ENCODE data around the gene LYZL1. TPM values are rescaled to one million over a fixed set of nuclear protein-coding genes. Genes with fewer than 3 reads are reported as not detected.

Gene LYZL1
- total and polyA plus RNA-seq, 9 of the 15 experiments (the other 6 are each of a cell fraction or from before 2014, with no cell fraction given), result not detected

GRCh38 chr10:29280488-29280840 lies 8.4 kb upstream of the LYZL1 start:
- in situ Hi-C loops (cut with MboI) (no loop called here), intact Hi-C loops (cut with micrococcal nuclease) (no loop called here)
- Histone ChIP-seq H3K4me3 (no peak overlapping the region), H3K9me1 (ENCODE audit: control insufficient read depth, insufficient read depth, low read length) (no peaks in the 10 kb centered on the region), H3K36me3 (ENCODE audit: control insufficient read depth, insufficient read depth, low read length) (no peaks in the 10 kb centered on the region), H3K9ac (ENCODE audit: insufficient read depth in 1 of 2, low read depth in 2 of 2, low read length in 2 of 2) (no peak overlapping the region), H3K27ac (ENCODE audit: extremely low read depth, low read depth, low read length) (no peak overlapping the region), H3K4me1 (replicated peaks in 1 of 2; ENCODE audit: control insufficient read depth in 2 of 2, insufficient read depth in 2 of 2, low read length in 2 of 2) (no peaks in the 10 kb centered on the region), H4K20me1 (replicated peaks; ENCODE audit: control insufficient read depth, insufficient read depth, low read length) (no peaks in the 10 kb centered on the region), H3K27me3 (ENCODE audit: control insufficient read depth in 2 of 2, insufficient read depth in 2 of 2, low read length in 2 of 2) (peaks cover 0 to 10% of the 10 kb centered on the region in 2 experiments; a peak in 4 of 5 replicates), H2AFZ (ENCODE audit: low read depth, low read length) (no peak overlapping the region), H3K9me3 (replicated peaks; ENCODE audit: control insufficient read depth, insufficient read depth, low read depth, low read length) (no peaks in the 10 kb centered on the region), H3K79me2 (ENCODE audit: control insufficient read depth, insufficient read depth, low read length) (no peaks in the 10 kb centered on the region), H3K4me2 (ENCODE audit: insufficient read depth, low read length) (no peak overlapping the region)
- DNase-seq (ENCODE audit: extremely low read depth in 1 of 4, low spot score in 3 of 4), result no peak
- ATAC-seq, result no peak
- WGBS (ENCODE audit: insufficient coverage, low coverage, missing lambda C conversion rate), result 3% methylated on average over 3 of the region's 3 CpGs
- ChIA-PET POLR2A (interaction anchor here (0.9 kb wide), 1 partner anchor 37 kb away, joined by 4 read pairs; no protein-coding TSS in a partner anchor), CTCF (ENCODE audit: low intra/inter-chr PET ratio) (no interaction called here)
- TF ChIP-seq HIVEP1 (CRISPR knock-in tag; IDR thresholded peaks at IDR 0.05) (no peak), ZNF140 (CRISPR knock-in tag; IDR thresholded peaks at IDR 0.05) (no peak), NCOR1 (IDR thresholded peaks at IDR 0.05) (no peak), IFI16 (CRISPR knock-in tag; IDR thresholded peaks at IDR 0.05) (no peak), MEIS2 (IDR thresholded peaks at IDR 0.05; ENCODE audit: partially characterized antibody) (no peak), ETS1 (conservative IDR thresholded peaks at IDR 0.05; ENCODE audit: control insufficient read depth, low read depth, low read length) (no peak), SRSF1 (IDR thresholded peaks at IDR 0.05; ENCODE audit: low read depth, low read length) (no peak), ZC3H4 (CRISPR knock-in tag; IDR thresholded peaks at IDR 0.05; ENCODE audit: borderline replicate concordance) (no peak), FOS (IDR thresholded peaks at IDR 0.05; ENCODE audit: extremely low read depth, insufficient read length) (no peak), ZFP30 (CRISPR knock-in tag; IDR thresholded peaks at IDR 0.05; ENCODE audit: borderline replicate concordance) (no peak), TAL1 (IDR thresholded peaks at IDR 0.05) (no peak)
- FAIRE-seq, result no peak
- no TSS peak for BruUV-seq (replicated peaks)
